Osteocyte (in vitro differentiated cells): Measurements from ENCODE around the gene FRAS1. TPM values are rescaled to one million over a fixed set of nuclear protein-coding genes. Genes with fewer than 3 reads are reported as not detected.

Experiments used
- DNase-seq: peaks from one replicate; pipeline ENCODE4 v3.0.0; 2021; ENCODE audit warnings: mixed read lengths; ENCODE audit not compliant: unreplicated experiment; ENCODE audit errors: extremely low spot score
- H3K27ac Mint-ChIP-seq: one replicate; pipeline ENCODE4 v1.8.0; 2021; ENCODE audit warnings: mild to moderate bottlenecking, mixed read lengths; ENCODE audit not compliant: unreplicated experiment
- H3K27me3 Mint-ChIP-seq: one replicate; pipeline ENCODE4 v1.8.0; 2021; ENCODE audit warnings: mixed read lengths; ENCODE audit not compliant: unreplicated experiment
- H3K36me3 Mint-ChIP-seq: one replicate; pipeline ENCODE4 v1.8.0; 2021; ENCODE audit warnings: mixed read lengths; ENCODE audit not compliant: unreplicated experiment
- H3K4me1 Mint-ChIP-seq: one replicate; pipeline ENCODE4 v1.8.0; 2021; ENCODE audit warnings: mixed read lengths; ENCODE audit not compliant: unreplicated experiment
- H3K4me3 Mint-ChIP-seq: one replicate; pipeline ENCODE4 v1.8.0; 2021; ENCODE audit warnings: mild to moderate bottlenecking, moderate library complexity, mixed read lengths; ENCODE audit not compliant: unreplicated experiment
- H3K9me3 Mint-ChIP-seq: one replicate; pipeline ENCODE4 v1.8.0; 2021; ENCODE audit warnings: mixed read lengths; ENCODE audit not compliant: unreplicated experiment
- total RNA-seq: library from RNA; stranded (reverse); gene quantifications from 2 replicates; pipeline ENCODE4 v1.2.1, GENCODE V29; 2021
- TF ChIP-seq, protein P1 (sequence below): fragments of 200-600 bp; sonication (generic); IDR thresholded peaks from 2 replicates; pipeline ENCODE4 v1.5.0; 2021; ENCODE audit warnings: antibody characterized with exemption, mild to moderate bottlenecking, moderate library complexity

Gene FRAS1
- total RNA-seq, 1 donor from 2014 or later = 0.89 TPM

DNA sequence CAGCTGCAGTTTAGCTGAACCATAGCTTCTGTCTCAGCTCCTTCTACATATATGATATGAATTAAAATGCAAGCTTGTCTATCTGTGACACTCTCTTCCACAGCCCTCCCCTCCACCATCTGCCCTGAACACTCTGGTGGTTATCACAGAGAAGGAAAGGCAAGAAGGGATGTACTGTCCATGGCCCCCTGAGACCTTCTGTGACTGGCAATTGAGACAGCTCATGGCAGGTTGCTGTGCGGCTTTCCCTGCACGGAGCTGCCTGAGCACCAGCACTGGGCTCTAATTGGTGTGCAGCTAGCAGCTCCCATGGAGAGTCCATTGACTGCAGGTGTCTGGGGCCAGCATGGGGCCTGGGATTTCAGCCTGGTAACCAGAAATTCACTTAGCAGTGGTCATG lies 384.6 kb downstream of the FRAS1 start:
- Mint-ChIP-seq H3K27me3 (peaks cover 23% of the 10 kb centered on the region), H3K4me3 (no peak overlapping the region), H3K36me3 (no peaks in the 10 kb centered on the region), H3K4me1 (no peaks in the 10 kb centered on the region), H3K27ac (no peak overlapping the region), H3K9me3 (no peaks in the 10 kb centered on the region)
- no peak for DNase-seq
- TF ChIP-seq, protein P1, sequence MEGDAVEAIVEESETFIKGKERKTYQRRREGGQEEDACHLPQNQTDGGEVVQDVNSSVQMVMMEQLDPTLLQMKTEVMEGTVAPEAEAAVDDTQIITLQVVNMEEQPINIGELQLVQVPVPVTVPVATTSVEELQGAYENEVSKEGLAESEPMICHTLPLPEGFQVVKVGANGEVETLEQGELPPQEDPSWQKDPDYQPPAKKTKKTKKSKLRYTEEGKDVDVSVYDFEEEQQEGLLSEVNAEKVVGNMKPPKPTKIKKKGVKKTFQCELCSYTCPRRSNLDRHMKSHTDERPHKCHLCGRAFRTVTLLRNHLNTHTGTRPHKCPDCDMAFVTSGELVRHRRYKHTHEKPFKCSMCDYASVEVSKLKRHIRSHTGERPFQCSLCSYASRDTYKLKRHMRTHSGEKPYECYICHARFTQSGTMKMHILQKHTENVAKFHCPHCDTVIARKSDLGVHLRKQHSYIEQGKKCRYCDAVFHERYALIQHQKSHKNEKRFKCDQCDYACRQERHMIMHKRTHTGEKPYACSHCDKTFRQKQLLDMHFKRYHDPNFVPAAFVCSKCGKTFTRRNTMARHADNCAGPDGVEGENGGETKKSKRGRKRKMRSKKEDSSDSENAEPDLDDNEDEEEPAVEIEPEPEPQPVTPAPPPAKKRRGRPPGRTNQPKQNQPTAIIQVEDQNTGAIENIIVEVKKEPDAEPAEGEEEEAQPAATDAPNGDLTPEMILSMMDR = no peak

DNA sequence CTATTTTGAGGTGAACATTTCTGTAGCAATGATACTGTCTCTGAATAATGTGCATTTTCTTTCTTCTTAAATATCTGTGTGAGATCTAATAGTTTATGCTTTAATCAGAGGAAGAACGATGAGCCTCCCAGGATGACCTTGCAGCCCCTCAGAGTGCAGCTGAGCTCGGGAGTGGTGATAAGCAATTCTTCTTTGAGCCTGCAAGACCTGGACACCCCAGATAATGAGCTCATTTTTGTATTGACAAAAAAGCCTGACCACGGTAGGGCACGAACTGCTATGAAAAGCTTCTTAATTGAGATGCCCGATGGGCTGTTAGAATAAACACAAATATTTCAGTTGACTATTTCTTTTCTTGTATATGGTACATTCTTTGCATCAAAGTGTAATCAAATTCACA lies 389.5 kb downstream of the FRAS1 start:
- Mint-ChIP-seq H3K4me3 (no peak overlapping the region), H3K9me3 (no peaks in the 10 kb centered on the region), H3K27me3 (peaks cover 11% of the 10 kb centered on the region), H3K4me1 (no peaks in the 10 kb centered on the region), H3K36me3 (no peaks in the 10 kb centered on the region), H3K27ac (no peak overlapping the region)
- DNase-seq = no peak
- TF ChIP-seq, protein P1 = no peak

DNA sequence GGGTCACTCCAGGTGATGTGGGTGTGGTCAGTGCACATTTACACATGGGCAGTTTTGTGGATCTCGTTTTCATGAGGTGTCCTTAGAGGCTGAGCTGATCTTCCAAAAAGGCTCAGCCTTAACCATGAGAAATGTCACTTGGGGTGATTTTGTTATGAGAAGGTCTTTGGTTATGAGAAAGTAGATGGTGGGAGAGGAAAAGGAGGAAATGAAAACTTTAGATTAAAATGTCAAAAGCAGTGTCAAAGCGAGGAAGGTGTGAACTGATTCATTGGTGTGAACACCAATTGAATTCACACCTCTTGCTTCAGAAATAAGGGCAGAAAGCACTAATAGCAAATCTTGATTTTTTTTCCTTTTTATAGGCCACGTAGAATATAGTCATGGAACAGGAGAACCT lies 394.3 kb downstream of the FRAS1 start:
- no peaks in the 10 kb centered on the region for H3K36me3 Mint-ChIP-seq
- TF ChIP-seq, protein P1 = no peak
- peaks cover 13% of the 10 kb centered on the region for H3K27me3 Mint-ChIP-seq
- H3K4me3 Mint-ChIP-seq = no peak overlapping the region
- H3K27ac Mint-ChIP-seq = no peak overlapping the region
- no peaks in the 10 kb centered on the region for H3K9me3 Mint-ChIP-seq
- no peaks in the 10 kb centered on the region for H3K4me1 Mint-ChIP-seq
- DNase-seq = no peak

DNA sequence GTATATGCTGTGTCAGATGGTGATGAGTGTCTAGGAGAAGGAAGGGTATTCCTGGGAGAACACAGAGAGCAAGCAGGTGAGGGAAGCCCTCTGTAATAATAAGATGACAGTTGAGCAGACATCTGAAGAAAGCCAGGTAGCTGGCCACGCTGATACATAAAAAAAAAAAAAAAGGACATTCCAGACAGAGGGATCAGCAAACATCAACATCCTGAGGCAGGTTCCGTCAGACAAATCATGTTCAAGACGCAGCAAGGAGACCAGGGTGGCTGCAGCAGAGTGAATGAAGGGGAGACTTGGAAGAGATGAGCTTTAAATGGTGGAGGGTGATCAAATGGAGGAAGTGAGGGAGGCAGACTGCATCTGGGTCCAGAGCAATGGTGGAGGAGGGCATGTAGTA lies 396.9 kb downstream of the FRAS1 start:
- TF ChIP-seq, protein P1 = no peak
- H3K27ac Mint-ChIP-seq = no peak overlapping the region
- H3K4me3 Mint-ChIP-seq = no peak overlapping the region
- no peaks in the 10 kb centered on the region for H3K4me1 Mint-ChIP-seq
- DNase-seq = no peak
- no peaks in the 10 kb centered on the region for H3K36me3 Mint-ChIP-seq
- H3K27me3 Mint-ChIP-seq = peaks cover 16% of the 10 kb centered on the region
- no peaks in the 10 kb centered on the region for H3K9me3 Mint-ChIP-seq

DNA sequence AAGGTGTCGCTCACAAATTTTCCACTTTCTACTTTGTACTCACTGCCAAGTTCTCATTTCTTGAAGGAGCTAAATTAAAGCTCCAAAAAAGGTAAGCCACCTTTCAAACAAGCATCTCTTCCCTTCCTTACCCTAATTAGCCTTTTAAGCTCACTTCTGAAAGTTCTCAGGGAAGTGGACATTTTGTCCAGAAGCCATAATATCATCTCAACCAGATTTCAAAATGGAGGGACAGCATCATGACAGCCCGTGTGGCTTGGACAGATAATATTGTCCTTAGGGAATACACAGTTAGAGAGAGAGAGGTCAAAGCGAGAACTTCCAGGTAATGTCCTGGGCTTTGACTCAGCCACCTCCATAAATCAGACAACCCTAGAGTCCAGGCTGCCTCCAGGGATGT lies 400.6 kb downstream of the FRAS1 start:
- Mint-ChIP-seq H3K9me3 (no peaks in the 10 kb centered on the region), H3K27me3 (peaks cover 19% of the 10 kb centered on the region), H3K36me3 (no peaks in the 10 kb centered on the region), H3K4me1 (no peaks in the 10 kb centered on the region), H3K4me3 (no peak overlapping the region), H3K27ac (no peak overlapping the region)
- TF ChIP-seq, protein P1 = no peak
- no peak for DNase-seq
